Heart right ventricle (tissue), 16 donors: ENCODE results near the gene MCF2L2. TPM values are rescaled to one million over a fixed set of nuclear protein-coding genes. Genes with fewer than 3 reads are reported as not detected.
"Not testable (repeated sequence)": the region's sequence is repeated elsewhere in the genome, so short reads cannot be mapped to it uniquely, and the experiment has no call there.

Experiments
- ATAC-seq, 8 donors: fragments of 200-7000 bp; cut with Tn5 transposase; one replicate each; pipeline ENCODE4 v1.9.1; 2020; ENCODE audit warnings: mild to moderate bottlenecking in 8 of 8, moderate library complexity in 8 of 8, moderate number of reproducible peaks in 1 of 8
- DNase-seq, 2 donors: peaks; one replicate each; pipeline ENCODE4 v3.0.0-alpha.2; 2020
- H3K27ac ChIP-seq, 10 donors: fragments of 200-600 bp; sonication (generic) in 2 of 10; one replicate each; pipeline versions ENCODE4 v1.5.0 to v1.8.0; 2020 to 2022; ENCODE audit warnings: mild to moderate bottlenecking in 3 of 10
- H3K27me3 ChIP-seq, 7 donors: fragments of 200-600 bp; one replicate each; pipeline ENCODE4 v1.8.0; 2021 to 2022; ENCODE audit warnings: mild to moderate bottlenecking in 2 of 7
- H3K36me3 ChIP-seq, 9 donors: fragments of 200-600 bp; sonication (generic) in 1 of 9; one replicate each; pipeline versions ENCODE4 v1.5.0 to v1.8.0; 2020 to 2022; ENCODE audit warnings: mild to moderate bottlenecking in 2 of 9
- H3K4me1 ChIP-seq, 9 donors: fragments of 200-600 bp; sonication (generic) in 1 of 9; one replicate each; pipeline versions ENCODE4 v1.5.0 to v1.8.0; 2020 to 2022; ENCODE audit warnings: mild to moderate bottlenecking in 4 of 9
- H3K4me3 ChIP-seq, 10 donors: fragments of 200-600 bp; sonication (generic) in 2 of 10; one replicate each; pipeline versions ENCODE4 v1.5.0 to v1.8.0; 2020 to 2022; ENCODE audit warnings: mild to moderate bottlenecking in 7 of 10, moderate library complexity in 2 of 10
- H3K9me3 ChIP-seq, 11 donors: fragments of 200-600 bp in 10 of 11; sonication (generic) in 2 of 11; one replicate each; pipeline versions ENCODE4 v1.5.0 to v1.8.0; 2013 to 2022; ENCODE audit warnings: mild to moderate bottlenecking in 2 of 11, control low read depth in 1 of 11, moderate library complexity in 1 of 11
- CTCF ChIP-seq, 9 donors: fragments of 200-600 bp; sonication (generic) in 2 of 9; IDR thresholded peaks; one replicate each; pipeline versions ENCODE4 v1.5.0 to v1.8.0; 2021 to 2022; ENCODE audit warnings: antibody characterized with exemption in 9 of 9, mild to moderate bottlenecking in 5 of 9, moderate library complexity in 1 of 9
- WGBS, 2 donors: extraction: QIAGEN DNeasy Blood & Tissue Kit; methylation state at CpG; one replicate each; pipeline ENCODE4 v1.1.7; 2013; ENCODE audit warnings: inconsistent platforms in 1 of 2; 5-methylcytosine and 5-hydroxymethylcytosine counted together
- intact Hi-C, 10 donors: fragments of 100-400 bp; cut with DNase I; formaldehyde crosslinking; loops; one replicate each; pipeline versions ENCODE4 v1.11.1 to v1.14.2; 2022
- polyA plus RNA-seq, 2 donors: library from polyadenylated mRNA; stranded (reverse); fragments of 200-250 nt; gene quantifications; one replicate each; pipeline ENCODE4 v1.2.3, GENCODE V29; 2013
- total RNA-seq, 10 donors: library from RNA; stranded (reverse); fragmentation: NEBNext Ultra II Directional in 3 of 10; extraction: Animal tissue kit (Norgen Biotek cat#: 25700) in 3 of 10; gene quantifications; one replicate each; pipeline versions ENCODE4 v1.2.1 to v1.2.4, GENCODE V29; 2021 to 2023
- donor health status: Arrhythmogenic right ventricular cardiomyopathy.
- donor health status: ischemic (EF 13 %, LVEDD 7.1; RV severe dilation, severe dysfunction).
- donor health status: healthy with polysubstance abuse.
- donor health status: DM: no; HTN: yes; CAD: no.
- donor health status: DM: no; HTN: no; CAD: no.
- donor health status: ischemic (EF 25% LVEDD 6.9; RV normal size, moderate dysfunction).
- donor health status: ischemic (EF 25% LVEDD 5.7; RV mildly dilated, moderate dysfunction).
- donor health status: healthy.
- donor health status: DM: yes; HTN: yes; CAD: no.
- donor health status: Ischemic cardiomyopathy.
- donor health status: ischemic (EF 35%, LVEDD 5.7; RV mildly dilated, moderate dysfunction).
- donor health status: nonischemic (EF 11% LVEDD 7.7; RV severe dilation, severe dysfunction).
- donor health status: DM: yes; HTN: yes; CAD: no.
- donor health status: PGD.
- donor health status: ischemic (EF 29% LVEDD 5.4; RV normal size, mild dysfunction).
- donor health status: nonischemic (EF 23%, LVEDD 6.1; RV moderate dilation, normal function).

The MCF2L2 gene
- total and polyA plus RNA-seq, 12 donors, result 0.09 to 1.5 (median 0.40) TPM; not detected in 1

GRCh38 chr3:183473969-183474368 lies 45.5 kb upstream of the MCF2L2 start:
- TF ChIP-seq CTCF (IDR thresholded peaks at IDR 0.05), result no peak
- DNase-seq, result no peak
- ATAC-seq, result peak in 1 of 8 donors; percentile 27
- intact Hi-C loops, result loop anchor here in 3 of 10 donors (10.0 kb wide), 1 partner anchor 81 kb away; the partner anchor contains the start of gene KLHL6 (in 3 of the 3)
- Histone ChIP-seq H3K4me1 (peaks cover 0 to 29% (median 6%) of the 10 kb centered on the region in 9 donors), H3K36me3 (no peaks in the 10 kb centered on the region), H3K9me3 (no peaks in the 10 kb centered on the region), H3K27ac (peak overlapping the region in 3 of 10 donors; percentile 44 to 65 (median 50)), H3K4me3 (no peak overlapping the region), H3K27me3 (no peaks in the 10 kb centered on the region)
- 68 to 71% methylated on average over 2 of the region's 2 CpGs for WGBS, 2 donors

GRCh38 chr3:183472155-183472554 lies 43.7 kb upstream of the MCF2L2 start:
- Histone ChIP-seq H3K27ac (no peak overlapping the region), H3K36me3 (no peaks in the 10 kb centered on the region), H3K9me3 (no peaks in the 10 kb centered on the region), H3K4me1 (peaks cover 0 to 34% (median 6%) of the 10 kb centered on the region in 9 donors), H3K4me3 (no peak overlapping the region), H3K27me3 (no peaks in the 10 kb centered on the region)
- 63 to 75% methylated on average over 6 of the region's 6 CpGs for WGBS, 2 donors
- ATAC-seq (no peak), DNase-seq (no peak)
- TF ChIP-seq CTCF (IDR thresholded peaks at IDR 0.05), result no peak
- intact Hi-C loops, result loop anchor here in 3 of 10 donors (10.0 kb wide), 1 partner anchor 83 kb away; the partner anchor contains the start of gene KLHL6 (in 3 of the 3)

- H3K27me3 ChIP-seq, result no peaks in the 10 kb centered on the region
- no peak for TF ChIP-seq CTCF (IDR thresholded peaks at IDR 0.05)
- H3K27ac ChIP-seq, result no peak overlapping the region
- ATAC-seq (peak in 1 of 8 donors; percentile 45), DNase-seq (no peak)
- peaks cover 0 to 15% (median 3%) of the 10 kb centered on the region in 9 donors for H3K4me1 ChIP-seq
- WGBS, 2 donors, result 77 to 85% methylated on average over 1 of the region's 1 CpG
- no peaks in the 10 kb centered on the region for H3K9me3 ChIP-seq
- H3K4me3 ChIP-seq, result no peak overlapping the region
- no peaks in the 10 kb centered on the region for H3K36me3 ChIP-seq
- intact Hi-C loops, result loop anchor here (2.0 to 10.0 kb wide), 6 partner anchors 94 to 416 kb away; partner anchors contain the start of gene PARL (in 2 of the 10)
These were observed 40.0 kb upstream of the MCF2L2 start for GRCh38 chr3:183468424-183468823.

GRCh38 chr3:183466575-183466974 lies 38.2 kb upstream of the MCF2L2 start:
- Histone ChIP-seq H3K9me3 (no peaks in the 10 kb centered on the region), H3K36me3 (no peaks in the 10 kb centered on the region), H3K27me3 (no peaks in the 10 kb centered on the region), H3K4me1 (peaks cover 0 to 15% (median 3%) of the 10 kb centered on the region in 9 donors), H3K4me3 (no peak overlapping the region), H3K27ac (no peak overlapping the region)
- TF ChIP-seq CTCF (IDR thresholded peaks at IDR 0.05), result no peak
- no peak for ATAC-seq
- WGBS, 2 donors, result 82 to 84% methylated on average over 3 of the region's 3 CpGs
- DNase-seq, result no peak
- intact Hi-C loops, result loop anchor here in 8 of 10 donors (5.0 to 10.0 kb wide), 3 partner anchors 96 to 418 kb away; partner anchors contain the start of gene PARL (in 1 of the 8)

GRCh38 chr3:183465710-183466109 lies 37.3 kb upstream of the MCF2L2 start:
- peaks cover 0 to 15% (median 3%) of the 10 kb centered on the region in 9 donors for H3K4me1 ChIP-seq
- intact Hi-C loops, result loop anchor here in 8 of 10 donors (5.0 to 10.0 kb wide), 3 partner anchors 97 to 419 kb away; partner anchors contain the start of gene PARL (in 1 of the 8)
- not testable (repeated sequence) for H3K9me3 ChIP-seq, DNase-seq, ATAC-seq, H3K36me3 ChIP-seq, H3K27ac ChIP-seq, H3K27me3 ChIP-seq, H3K4me3 ChIP-seq
- 87 to 88% methylated on average over 13 of the region's 13 CpGs for WGBS, 2 donors
